Measurements from ENCODE around the gene DCANP1.

- TF ChIP-seq POLR2A (IDR thresholded peaks at IDR 0.05): no peak
- no peak for TF ChIP-seq CTCF (IDR thresholded peaks at IDR 0.05)
Observed at GRCh38 chr5:135493406-135494180, 46.4 kb upstream of the DCANP1 start.

All from testis (tissue), 2 donors.